GM21717 (cell line): ENCODE measurements around the gene DNAJC2.
"Not testable (repeated sequence)": the region's sequence is repeated elsewhere in the genome, so short reads cannot be mapped to it uniquely, and the experiment has no call there.

Experiments used
- ATAC-seq: cut with Tn5 transposase; IDR thresholded peaks from one replicate; pipeline ENCODE4 v1.9.1; 2021; ENCODE audit warnings: mild to moderate bottlenecking, moderate library complexity; ENCODE audit not compliant: unreplicated experiment

Gene DNAJC2

GRCh38 chr7:103343332-103343731 lies 1.2 kb downstream of the DNAJC2 start:
- ATAC-seq: no peak

- ATAC-seq: no peak
These were observed 3.1 kb downstream of the DNAJC2 start for GRCh38 chr7:103341466-103341865.

GRCh38 chr7:103338864-103339263 lies 5.7 kb downstream of the DNAJC2 start:
- no peak for ATAC-seq

GRCh38 chr7:103336761-103337160 lies 7.8 kb downstream of the DNAJC2 start:
- no peak for ATAC-seq

GRCh38 chr7:103325744-103326143 lies 18.8 kb downstream of the DNAJC2 start:
- ATAC-seq: no peak

- no peak for ATAC-seq
These were observed 27.6 kb downstream of the DNAJC2 start for GRCh38 chr7:103317009-103317408.

GRCh38 chr7:103316380-103316941 lies 28.1 kb downstream of the DNAJC2 start:
- ATAC-seq: no peak

GRCh38 chr7:103314852-103315251 lies 29.7 kb downstream of the DNAJC2 start:
- no peak for ATAC-seq

- ATAC-seq: no peak
These were observed 36.9 kb downstream of the DNAJC2 start for GRCh38 chr7:103307503-103308231.

- no peak for ATAC-seq
These were observed 43.1 kb downstream of the DNAJC2 start for GRCh38 chr7:103301441-103301840.

- no peak for ATAC-seq
These were observed 44.9 kb downstream of the DNAJC2 start for GRCh38 chr7:103299660-103300059.

GRCh38 chr7:103297837-103298179 lies 46.8 kb downstream of the DNAJC2 start:
- ATAC-seq: peak; percentile 11

GRCh38 chr7:103296901-103297836 lies 47.4 kb downstream of the DNAJC2 start, which contains the start of gene PMPCB:
TSS of gene PMPCB (plus strand) at chr7:103297435. CDS start at chr7:103297460, 25 bp downstream.
- ATAC-seq: peak; percentile 97

- no peak for ATAC-seq
These were observed 51.0 kb downstream of the DNAJC2 start for GRCh38 chr7:103293526-103293925.

GRCh38 chr7:103292122-103292521 lies 52.4 kb downstream of the DNAJC2 start:
- no peak for ATAC-seq

- ATAC-seq: not testable (repeated sequence)
These were observed 61.7 kb downstream of the DNAJC2 start for GRCh38 chr7:103282802-103283427.

GRCh38 chr7:103280803-103281155 lies 63.8 kb downstream of the DNAJC2 start:
- peak; percentile 10 for ATAC-seq

- peak; percentile 97 for ATAC-seq
These were observed 64.4 kb downstream of the DNAJC2 start for GRCh38 chr7:103279963-103280802.

- peak; percentile 51 for ATAC-seq
These were observed 65.0 kb downstream of the DNAJC2 start for GRCh38 chr7:103279636-103279962.

- not testable (repeated sequence) for ATAC-seq
These were observed 66.4 kb downstream of the DNAJC2 start for GRCh38 chr7:103278195-103278594.
